OCI-LY7 (cell line): ENCODE measurements around the gene ROPN1L. TPM values are rescaled to one million over a fixed set of nuclear protein-coding genes. Genes with fewer than 3 reads are reported as not detected.

ENCODE experiments used
- BruUV-seq: library from RNA; stranded (reverse); fragments of 400-500 nt; replicated peaks from 2 replicates; lab custom pipeline; 2021; lab: Mats Ljungman, UMichigan
- CTCF ChIA-PET: fragments of 300-600 bp; sonication (Branson Sonifier 250); formaldehyde crosslinking; loops from one replicate; lab custom pipeline; 2022; ENCODE audit warnings: antibody characterized with exemption; ENCODE audit not compliant: unreplicated experiment; lab: Charles Lee
- POLR2A ChIA-PET: fragments of 300-600 bp; sonication (Branson Sonifier 250); formaldehyde crosslinking; loops from one replicate; lab custom pipeline; 2022; ENCODE audit warnings: antibody characterized with exemption; lab: Charles Lee
- DNase-seq: peaks from one replicate; pipeline ENCODE4 v3.0.0-alpha.2; 2015; ENCODE audit warnings: low spot score
- H2AFZ ChIP-seq: fragments of 200-600 bp; sonication (generic), shearing (Covaris generic); 2 replicates; pipeline ENCODE4 v1.6.1; 2014; ENCODE audit warnings: mild to moderate bottlenecking, antibody characterized with exemption, low read length, moderate library complexity
- H3K27ac ChIP-seq: fragments of 200-600 bp; sonication (generic); 2 replicates; pipeline ENCODE4 v1.5.1; 2014; ENCODE audit warnings: mixed run types, low read depth, mild to moderate bottlenecking, moderate library complexity, low read length, inconsistent platforms; ENCODE audit not compliant: poor library complexity, severe bottlenecking
- H3K36me3 ChIP-seq: fragments of 200-600 bp; sonication (generic); 2 replicates; pipeline ENCODE4 v1.6.1; 2014; ENCODE audit warnings: mild to moderate bottlenecking, antibody characterized with exemption, low read length, moderate library complexity, mixed read lengths; ENCODE audit not compliant: insufficient read depth
- H3K4me1 ChIP-seq: fragments of 200-600 bp; sonication (generic); 2 replicates; pipeline ENCODE4 v1.5.1; 2014; ENCODE audit warnings: mild to moderate bottlenecking, low read length; ENCODE audit not compliant: insufficient read depth, poor library complexity, severe bottlenecking
- H3K4me2 ChIP-seq: fragments of 200-600 bp; sonication (generic); 2 replicates; pipeline ENCODE4 v1.6.1; 2014; ENCODE audit warnings: mild to moderate bottlenecking, low read length
- H3K4me3 ChIP-seq: fragments of 200-600 bp; sonication (generic); 2 replicates; pipeline ENCODE4 v1.5.1; 2014; ENCODE audit warnings: mild to moderate bottlenecking, low read depth, low read length; ENCODE audit not compliant: poor library complexity, severe bottlenecking
- H3K79me2 ChIP-seq: fragments of 200-600 bp; sonication (generic); 2 replicates; pipeline ENCODE4 v1.6.1; 2016; ENCODE audit warnings: low read depth, mild to moderate bottlenecking, low read length, moderate library complexity, mixed read lengths; ENCODE audit not compliant: insufficient read depth
- H3K9me2 ChIP-seq: fragments of 200-600 bp; sonication (generic); 2 replicates; pipeline ENCODE4 v1.6.1; 2016; ENCODE audit warnings: mild to moderate bottlenecking, low read length, mixed read lengths; ENCODE audit not compliant: insufficient read depth
- H3K9me3 ChIP-seq: fragments of 200-600 bp; sonication (generic); 2 replicates; pipeline ENCODE4 v1.6.1; 2014; ENCODE audit warnings: mild to moderate bottlenecking, mixed run types, low read length, mixed read lengths
- H4K20me1 ChIP-seq: fragments of 200-600 bp; sonication (generic); 2 replicates; pipeline ENCODE4 v1.6.1; 2014; ENCODE audit warnings: mild to moderate bottlenecking, antibody characterized with exemption, low read length, moderate library complexity, mixed read lengths; ENCODE audit not compliant: insufficient read depth
- EZH2phosphoT487 ChIP-seq: fragments of 200-600 bp; sonication (generic); IDR thresholded peaks from 2 replicates; pipeline ENCODE4 v1.6.1; 2018; ENCODE audit warnings: low read depth, borderline replicate concordance, mild to moderate bottlenecking, mixed run types, antibody characterized with exemption, low read length, moderate library complexity, mixed read lengths
- intact Hi-C: fragments of 100-400 bp; cut with micrococcal nuclease; formaldehyde crosslinking; loops from one replicate; pipeline ENCODE4 v1.10.0; 2022; ENCODE audit not compliant: unreplicated experiment
- total RNA-seq, 2 experiments: library from RNA; depleted of rRNA in 1 of 2; stranded (reverse); fragments of >200 nt in 1 of 2; shearing (Covaris generic) in 1 of 2; gene quantifications; 2 replicates each; pipeline ENCODE4 v1.2.3, GENCODE V29; 2014 to 2022
- TF ChIP-seq, protein P1 (sequence below): fragments of 200-600 bp; sonication (generic); conservative IDR thresholded peaks from 2 replicates; pipeline ENCODE4 v1.5.1; 2014; ENCODE audit warnings: mild to moderate bottlenecking, antibody characterized with exemption, low read length, moderate library complexity, mixed read lengths

Gene ROPN1L
- total RNA-seq, 2 experiments from 2014 or later: 0.35 to 0.36 TPM

DNA sequence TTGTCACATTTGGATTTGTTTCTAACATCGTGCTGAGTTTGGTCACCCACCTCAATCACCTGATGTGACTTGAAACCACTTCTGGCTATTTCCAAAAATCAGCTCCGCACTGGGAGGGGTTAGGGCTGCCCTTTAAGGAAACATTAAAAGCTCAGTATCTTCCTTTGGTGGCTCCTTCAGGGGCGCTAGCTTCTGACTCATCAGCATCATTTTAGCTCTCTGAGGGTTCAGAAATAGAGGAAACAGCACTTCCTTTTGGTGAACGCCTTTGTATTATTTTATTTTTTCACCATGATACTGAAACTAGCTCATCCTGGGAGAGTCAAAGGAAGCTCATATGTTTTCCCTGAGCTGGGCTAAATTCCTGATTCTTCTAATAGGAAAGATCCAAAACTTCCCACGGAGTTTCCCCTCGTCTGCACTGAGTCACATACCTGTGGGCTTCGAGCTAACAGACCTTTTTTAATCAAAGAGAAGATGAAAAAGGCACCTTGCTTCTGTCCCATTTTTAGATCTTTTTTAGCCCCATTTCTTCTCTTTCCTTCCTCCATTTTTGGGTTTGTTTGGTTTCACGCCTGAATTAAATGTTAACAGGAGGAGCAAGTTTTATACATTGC lies 48.2 kb downstream of the ROPN1L start:
- ChIA-PET POLR2A (interaction anchor here (0.5 to 1.5 kb wide), 7 partner anchors 9 to 137 kb away, joined by 3 to 7 read pairs (median 3); no protein-coding TSS in a partner anchor), CTCF (no interaction called here)
- intact Hi-C loops: no loop called here
- TF ChIP-seq EZH2phosphoT487: no peak
- TF ChIP-seq, protein P1, sequence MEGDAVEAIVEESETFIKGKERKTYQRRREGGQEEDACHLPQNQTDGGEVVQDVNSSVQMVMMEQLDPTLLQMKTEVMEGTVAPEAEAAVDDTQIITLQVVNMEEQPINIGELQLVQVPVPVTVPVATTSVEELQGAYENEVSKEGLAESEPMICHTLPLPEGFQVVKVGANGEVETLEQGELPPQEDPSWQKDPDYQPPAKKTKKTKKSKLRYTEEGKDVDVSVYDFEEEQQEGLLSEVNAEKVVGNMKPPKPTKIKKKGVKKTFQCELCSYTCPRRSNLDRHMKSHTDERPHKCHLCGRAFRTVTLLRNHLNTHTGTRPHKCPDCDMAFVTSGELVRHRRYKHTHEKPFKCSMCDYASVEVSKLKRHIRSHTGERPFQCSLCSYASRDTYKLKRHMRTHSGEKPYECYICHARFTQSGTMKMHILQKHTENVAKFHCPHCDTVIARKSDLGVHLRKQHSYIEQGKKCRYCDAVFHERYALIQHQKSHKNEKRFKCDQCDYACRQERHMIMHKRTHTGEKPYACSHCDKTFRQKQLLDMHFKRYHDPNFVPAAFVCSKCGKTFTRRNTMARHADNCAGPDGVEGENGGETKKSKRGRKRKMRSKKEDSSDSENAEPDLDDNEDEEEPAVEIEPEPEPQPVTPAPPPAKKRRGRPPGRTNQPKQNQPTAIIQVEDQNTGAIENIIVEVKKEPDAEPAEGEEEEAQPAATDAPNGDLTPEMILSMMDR: peak; percentile 27; the same call in 1 of the 2 replicates
- Histone ChIP-seq H3K79me2 (no peaks in the 10 kb centered on the region), H3K4me2 (peak overlapping the region; percentile 61), H4K20me1 (no peaks in the 10 kb centered on the region), H3K9me3 (peaks cover 15% of the 10 kb centered on the region; the same call in 1 of the 2 replicates), H3K4me1 (peaks cover 18% of the 10 kb centered on the region), H3K9me2 (no peaks in the 10 kb centered on the region), H3K27ac (no peak overlapping the region), H3K4me3 (no peak overlapping the region), H3K36me3 (no peaks in the 10 kb centered on the region), H2AFZ (no peak overlapping the region)
- no TSS peak for BruUV-seq
- DNase-seq: peak; percentile 52

DNA sequence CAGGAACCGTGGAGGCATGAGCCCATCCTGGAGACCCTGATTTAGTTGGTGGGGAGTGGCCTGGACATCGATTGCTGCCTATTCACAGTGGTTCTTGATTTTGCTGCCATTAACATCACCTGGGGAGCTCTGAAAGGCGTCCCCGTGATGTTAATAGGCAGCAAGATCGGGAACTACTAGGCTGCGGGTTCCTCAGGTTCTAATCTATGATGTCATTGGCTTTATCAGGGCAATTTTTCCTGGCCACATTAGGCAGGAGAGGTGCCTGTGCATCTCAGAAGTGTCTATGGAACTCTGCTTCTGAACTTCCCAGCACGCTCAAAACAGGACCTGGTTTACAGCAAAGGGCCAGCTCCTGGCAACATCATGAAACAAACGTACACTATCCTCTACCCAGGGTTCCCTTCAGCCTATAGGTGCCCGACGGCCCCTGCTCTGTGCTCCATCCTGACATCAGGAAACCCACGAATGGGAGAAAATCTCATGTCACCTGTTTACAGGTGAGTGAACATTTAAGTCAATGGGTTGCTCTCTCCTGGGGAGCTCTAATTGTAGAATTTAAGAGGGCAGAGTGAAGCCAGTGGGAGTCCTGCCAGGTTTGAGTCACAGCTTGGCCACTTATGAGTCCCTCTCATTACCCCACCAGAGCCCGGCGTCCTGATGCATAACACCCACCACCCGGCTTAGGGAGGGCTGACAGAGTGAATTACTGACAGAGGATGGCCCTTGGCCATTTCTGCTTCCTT lies 49.4 kb downstream of the ROPN1L start:
- no peaks in the 10 kb centered on the region for H3K9me2 ChIP-seq
- POLR2A ChIA-PET: interaction anchor here (0.9 to 1.5 kb wide), 3 partner anchors 102 to 120 kb away, joined by 3 to 4 read pairs (median 3); no protein-coding TSS in a partner anchor
- peaks cover 23% of the 10 kb centered on the region; the same call in 1 of the 2 replicates for H3K9me3 ChIP-seq
- no peak overlapping the region for H2AFZ ChIP-seq
- no peaks in the 10 kb centered on the region for H3K36me3 ChIP-seq
- CTCF ChIA-PET: no interaction called here
- no peak overlapping the region for H3K27ac ChIP-seq
- H3K4me2 ChIP-seq: no peak overlapping the region
- peaks cover 18% of the 10 kb centered on the region for H3K4me1 ChIP-seq
- no TSS peak for BruUV-seq
- no peak for DNase-seq
- no peak overlapping the region for H3K4me3 ChIP-seq
- TF ChIP-seq EZH2phosphoT487: no peak
- TF ChIP-seq, protein P1: no peak
- H3K79me2 ChIP-seq: no peaks in the 10 kb centered on the region
- intact Hi-C loops: no loop called here
- no peaks in the 10 kb centered on the region for H4K20me1 ChIP-seq
